Lung (tissue), 12 donors: ENCODE data around the gene PUSL1. TPM values are rescaled to one million over a fixed set of nuclear protein-coding genes. Genes with fewer than 3 reads are reported as not detected.

Source experiments
- ATAC-seq: fragments of 200-7000 bp; cut with Tn5 transposase; one replicate; pipeline ENCODE4 v1.9.1; 2020; ENCODE audit warnings: moderate number of reproducible peaks; ENCODE audit not compliant: insufficient read depth, low FRiP score
- DNase-seq, 3 donors: peaks; one replicate each; pipeline ENCODE4 v3.0.0-alpha.2; 2013 to 2017
- H3K27ac ChIP-seq, 2 donors: one replicate each; pipeline ENCODE4 v1.5.1; 2013; ENCODE audit warnings: mild to moderate bottlenecking in 2 of 2, moderate library complexity in 2 of 2, control low read depth in 1 of 2, inconsistent platforms in 1 of 2, low read depth in 1 of 2, low read length in 1 of 2
- H3K27me3 ChIP-seq, 3 donors: one replicate each; pipeline ENCODE4 v1.5.1; 2013; ENCODE audit warnings: low read length in 2 of 3; ENCODE audit not compliant: control insufficient read depth in 3 of 3, insufficient read depth in 3 of 3
- H3K36me3 ChIP-seq, 4 donors: one replicate each; pipeline ENCODE4 v1.5.1; 2013; ENCODE audit warnings: low read length in 4 of 4, mild to moderate bottlenecking in 1 of 4, moderate library complexity in 1 of 4; ENCODE audit not compliant: control insufficient read depth in 4 of 4, insufficient read depth in 4 of 4
- H3K4me1 ChIP-seq, 5 donors: one replicate each; pipeline ENCODE4 v1.5.1; 2013; ENCODE audit warnings: low read length in 5 of 5, mild to moderate bottlenecking in 2 of 5, moderate library complexity in 1 of 5; ENCODE audit not compliant: control insufficient read depth in 5 of 5, insufficient read depth in 5 of 5
- H3K4me3 ChIP-seq: one replicate; pipeline ENCODE4 v1.5.1; 2013; ENCODE audit warnings: mild to moderate bottlenecking, control low read depth, moderate library complexity
- H3K9ac ChIP-seq, 2 donors: one replicate each; pipeline ENCODE4 v1.5.1; 2013; ENCODE audit warnings: low read length in 2 of 2, control low read depth in 1 of 2; ENCODE audit not compliant: insufficient read depth in 1 of 2
- H3K9me3 ChIP-seq, 4 donors: one replicate each; pipeline ENCODE4 v1.5.1; 2013; ENCODE audit warnings: low read length in 3 of 4, mild to moderate bottlenecking in 1 of 4, moderate library complexity in 1 of 4; ENCODE audit not compliant: control insufficient read depth in 4 of 4, insufficient read depth in 3 of 4
- CTCF ChIP-seq: IDR thresholded peaks from 2 replicates; pipeline ENCODE4 v1.5.1; 2012; ENCODE audit warnings: mild to moderate bottlenecking; ENCODE audit errors: control extremely low read depth, extremely low read depth
- WGBS, 2 donors: extraction: QIAGEN DNeasy Blood & Tissue Kit; methylation state at CpG; one replicate each; pipeline ENCODE4 v1.1.7; 2013; 5-methylcytosine and 5-hydroxymethylcytosine counted together
- polyA plus RNA-seq, 2 donors: library from polyadenylated mRNA; stranded (reverse); fragments of 200-250 nt; gene quantifications; one replicate each; pipeline ENCODE4 v1.2.1, GENCODE V29; 2013
- total RNA-seq, 2 donors: library from RNA; depleted of rRNA in 1 of 2; stranded (reverse); fragments of >200 nt in 1 of 2; gene quantifications; one replicate each; pipeline ENCODE4 v1.2.1, GENCODE V29; 2014 to 2021
- donor health status: control.
- donor health status: control.
- donor health status: Bipolar disorder and iron deficiency.
- donor health status: healthy.
- donor health status: DM: yes; HTN: yes; CAD: no.

PUSL1 gene
- total and polyA plus RNA-seq, 4 donors: 11.3 to 23.7 (median 18.6) TPM

DNA sequence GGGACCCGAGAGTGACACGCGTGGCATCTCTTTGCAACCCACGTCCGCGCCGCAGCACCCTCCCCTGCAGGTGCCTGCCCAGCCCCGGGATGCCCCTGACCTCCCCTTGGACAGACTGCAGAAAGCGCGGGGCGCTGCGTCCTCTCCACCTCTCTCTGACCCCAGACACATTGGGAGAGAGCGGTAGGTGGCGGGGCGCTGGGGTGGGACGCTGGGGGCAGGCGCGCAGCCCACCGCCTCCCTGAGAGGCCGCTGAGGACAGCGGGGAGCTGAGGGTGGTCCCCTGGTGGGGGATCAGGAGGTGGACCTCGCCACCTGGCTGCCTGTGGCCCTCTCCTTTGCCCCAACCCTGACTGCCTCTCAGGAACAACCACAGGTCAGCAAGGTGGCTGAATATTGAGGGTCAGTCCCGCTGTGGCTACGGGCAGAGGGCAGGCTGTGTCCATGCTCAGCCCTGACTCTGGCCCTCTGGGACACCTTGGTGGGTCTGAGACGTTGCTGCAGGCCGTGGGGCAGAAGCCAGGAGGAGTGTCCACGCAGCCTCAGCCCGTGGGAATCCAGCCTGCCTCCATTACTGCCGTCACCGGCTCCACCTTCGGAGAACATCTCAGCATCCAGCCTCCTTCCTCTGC, 34.0 kb upstream of the PUSL1 start:
- Histone ChIP-seq H3K4me1 (peaks cover 11 to 31% (median 17%) of the 10 kb centered on the region in 5 donors), H3K27ac (peak overlapping the region; percentile 34 to 87), H3K36me3 (peaks cover 0 to 5% (median under 1%) of the 10 kb centered on the region in 4 donors), H3K9me3 (no peaks in the 10 kb centered on the region), H3K4me3 (peak overlapping the region; percentile 55), H3K27me3 (no peaks in the 10 kb centered on the region), H3K9ac (no peak overlapping the region)
- no peak for ATAC-seq
- no peak for DNase-seq
- TF ChIP-seq CTCF: no peak
- 24 to 26% methylated on average over 25 to 31 of the region's 31 CpGs for WGBS, 2 donors

- 94 to 97% methylated on average over 14 to 15 of the region's 15 CpGs for WGBS, 2 donors
- ATAC-seq (no peak), DNase-seq (no peak)
- Histone ChIP-seq H3K27me3 (no peaks in the 10 kb centered on the region), H3K36me3 (peaks cover 0 to 5% (median under 1%) of the 10 kb centered on the region in 4 donors), H3K9me3 (no peaks in the 10 kb centered on the region), H3K4me3 (no peak overlapping the region), H3K9ac (no peak overlapping the region), H3K4me1 (peaks cover 11 to 31% (median 17%) of the 10 kb centered on the region in 5 donors), H3K27ac (no peak overlapping the region)
- TF ChIP-seq CTCF: no peak
Observed at GRCh38 chr1:1274931-1275431, 33.4 kb upstream of the PUSL1 start.

DNA sequence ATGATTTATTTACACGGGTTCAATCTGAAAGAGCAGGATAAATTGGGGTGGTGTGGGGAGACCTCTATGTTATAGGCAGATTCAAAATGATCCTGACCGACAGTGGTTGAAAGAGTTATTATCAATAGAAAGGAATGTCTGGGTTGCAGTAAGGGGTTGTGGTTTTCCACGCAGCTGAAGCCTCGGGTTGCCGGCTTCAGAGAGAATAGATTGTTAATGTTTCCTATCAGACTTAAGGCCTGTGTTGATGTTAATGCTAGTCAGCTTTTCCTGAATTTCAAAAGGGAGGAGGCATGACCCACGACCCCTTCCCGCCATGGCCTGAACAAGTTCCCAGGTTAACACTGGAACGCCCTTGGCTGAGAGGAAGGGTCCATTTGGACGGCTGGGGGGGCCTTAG, 32.6 kb upstream of the PUSL1 start:
- no peaks in the 10 kb centered on the region for H3K9me3 ChIP-seq
- peaks cover 0 to 5% (median under 1%) of the 10 kb centered on the region in 4 donors for H3K36me3 ChIP-seq
- no peak for TF ChIP-seq CTCF
- H3K27ac ChIP-seq: no peak overlapping the region
- DNase-seq (no peak), ATAC-seq (no peak)
- H3K4me1 ChIP-seq: peaks cover 8 to 26% (median 17%) of the 10 kb centered on the region in 5 donors
- no peaks in the 10 kb centered on the region for H3K27me3 ChIP-seq
- H3K9ac ChIP-seq: no peak overlapping the region
- WGBS, 2 donors: 79 to 87% methylated on average over 9 of the region's 9 CpGs
- H3K4me3 ChIP-seq: no peak overlapping the region

DNA sequence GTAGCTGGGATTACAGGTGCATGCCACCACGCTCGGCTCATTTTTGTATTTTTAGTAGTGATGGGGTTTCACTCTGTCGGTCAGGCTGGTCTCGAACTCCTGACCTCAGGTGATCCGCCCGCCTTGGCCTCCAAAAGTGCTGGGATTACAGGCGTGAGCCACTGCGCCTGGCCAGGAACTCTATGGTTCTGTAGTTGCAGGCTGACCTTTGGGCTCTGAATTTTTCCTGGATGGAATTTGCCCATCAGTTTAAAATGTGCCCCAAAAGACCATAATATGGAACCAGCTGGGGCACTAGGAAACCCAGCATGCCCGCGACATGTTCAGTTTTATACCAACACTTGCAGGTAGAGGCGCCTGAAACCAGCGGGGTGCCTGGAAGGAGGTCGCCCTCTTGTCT, 29.8 kb upstream of the PUSL1 start:
- Histone ChIP-seq H3K9me3 (peaks cover 0 to 2% (median 0%) of the 10 kb centered on the region in 4 donors), H3K9ac (no peak overlapping the region), H3K4me1 (peaks cover 0 to 7% (median 0%) of the 10 kb centered on the region in 5 donors), H3K4me3 (no peak overlapping the region), H3K27me3 (no peaks in the 10 kb centered on the region), H3K27ac (no peak overlapping the region), H3K36me3 (no peaks in the 10 kb centered on the region)
- no peak for TF ChIP-seq CTCF
- ATAC-seq (no peak), DNase-seq (no peak)
- 93 to 98% methylated on average over 13 of the region's 13 CpGs for WGBS, 2 donors
